Parathyroid adenoma (tissue), 2 donors: Measurements from ENCODE around the gene SLC26A2.

Experiments
- H2AFZ ChIP-seq: fragments of 300-600 bp; sonication (generic); one replicate; pipeline ENCODE4 v1.7.0; 2017; ENCODE audit warnings: antibody characterized with exemption, mild to moderate bottlenecking
- H3K27ac ChIP-seq: fragments of 300-600 bp; sonication (generic); one replicate; pipeline ENCODE4 v1.7.0; 2017
- H3K27me3 ChIP-seq: fragments of 300-600 bp; sonication (generic); one replicate; pipeline ENCODE4 v1.7.0; 2017; ENCODE audit warnings: low read length; ENCODE audit not compliant: control insufficient read depth, insufficient read depth
- H3K36me3 ChIP-seq: fragments of 300-600 bp; sonication (generic); one replicate; pipeline ENCODE4 v1.7.0; 2017; ENCODE audit warnings: low read length; ENCODE audit not compliant: control insufficient read depth, insufficient read depth
- H3K4me1 ChIP-seq: fragments of 300-600 bp; sonication (generic); one replicate; pipeline ENCODE4 v1.7.0; 2017; ENCODE audit warnings: control low read depth
- H3K4me2 ChIP-seq: fragments of 300-600 bp; sonication (generic); one replicate; pipeline ENCODE4 v1.7.0; 2017; ENCODE audit warnings: low read length
- H3K4me3 ChIP-seq: fragments of 300-600 bp; sonication (generic); one replicate; pipeline ENCODE4 v1.7.0; 2017; ENCODE audit warnings: low read depth, low read length
- H3K79me2 ChIP-seq: fragments of 300-600 bp; sonication (generic); one replicate; pipeline ENCODE4 v1.7.0; 2017; ENCODE audit warnings: control low read depth
- H3K9ac ChIP-seq: fragments of 300-600 bp; sonication (generic); one replicate; pipeline ENCODE4 v1.7.0; 2017; ENCODE audit warnings: mild to moderate bottlenecking
- H3K9me3 ChIP-seq: fragments of 300-600 bp; sonication (generic); one replicate; pipeline ENCODE4 v1.7.0; 2017; ENCODE audit warnings: low read length; ENCODE audit not compliant: control insufficient read depth
- CTCF ChIP-seq: fragments of 300-600 bp; sonication (generic); IDR thresholded peaks from one replicate; pipeline ENCODE4 v1.7.0; 2017; ENCODE audit warnings: antibody characterized with exemption, mild to moderate bottlenecking
- donor health status: primary hyperparathyroidism.

SLC26A2 gene

GRCh38 chr5:149936700-149937091, 23.9 kb upstream of the SLC26A2 start:
- Histone ChIP-seq H3K4me3 (no peak overlapping the region), H3K27ac (no peak overlapping the region), H3K4me2 (no peak overlapping the region), H3K36me3 (no peaks in the 10 kb centered on the region), H3K27me3 (no peaks in the 10 kb centered on the region), H3K9me3 (no peaks in the 10 kb centered on the region), H3K79me2 (no peaks in the 10 kb centered on the region), H3K9ac (no peak overlapping the region), H3K4me1 (peaks cover 10% of the 10 kb centered on the region), H2AFZ (no peak overlapping the region)
- TF ChIP-seq CTCF = no peak

- no peak overlapping the region for H2AFZ ChIP-seq
- no peak overlapping the region for H3K4me3 ChIP-seq
- no peak for TF ChIP-seq CTCF
- no peak overlapping the region for H3K9ac ChIP-seq
- H3K9me3 ChIP-seq = no peaks in the 10 kb centered on the region
- no peak overlapping the region for H3K27ac ChIP-seq
- H3K4me2 ChIP-seq = no peak overlapping the region
- H3K79me2 ChIP-seq = no peaks in the 10 kb centered on the region
- H3K36me3 ChIP-seq = no peaks in the 10 kb centered on the region
- H3K27me3 ChIP-seq = no peaks in the 10 kb centered on the region
- peaks cover 10% of the 10 kb centered on the region for H3K4me1 ChIP-seq
Measured at GRCh38 chr5:149937610-149938009, 22.9 kb upstream of the SLC26A2 start.

- H3K9ac ChIP-seq = no peak overlapping the region
- no peak overlapping the region for H3K27ac ChIP-seq
Measured at GRCh38 chr5:149938279-149938678, 22.3 kb upstream of the SLC26A2 start.

GRCh38 chr5:149938791-149939358, 21.7 kb upstream of the SLC26A2 start:
- Histone ChIP-seq H3K36me3 (no peaks in the 10 kb centered on the region), H3K4me2 (no peak overlapping the region), H3K9me3 (no peaks in the 10 kb centered on the region), H2AFZ (no peak overlapping the region), H3K27me3 (no peaks in the 10 kb centered on the region), H3K27ac (no peak overlapping the region), H3K9ac (no peak overlapping the region), H3K79me2 (no peaks in the 10 kb centered on the region), H3K4me1 (peaks cover 10% of the 10 kb centered on the region), H3K4me3 (no peak overlapping the region)
- TF ChIP-seq CTCF = no peak

More at GRCh38 chr5:149938279-149938678, 22.3 kb upstream of the SLC26A2 start:
- H3K36me3 ChIP-seq = no peaks in the 10 kb centered on the region
- H3K4me1 ChIP-seq = peaks cover 10% of the 10 kb centered on the region
- H2AFZ ChIP-seq = no peak overlapping the region
- H3K9me3 ChIP-seq = no peaks in the 10 kb centered on the region
- H3K79me2 ChIP-seq = no peaks in the 10 kb centered on the region
- no peaks in the 10 kb centered on the region for H3K27me3 ChIP-seq
- TF ChIP-seq CTCF = no peak
- H3K4me2 ChIP-seq = no peak overlapping the region
- H3K4me3 ChIP-seq = no peak overlapping the region

- no peaks in the 10 kb centered on the region for H3K79me2 ChIP-seq
- H2AFZ ChIP-seq = no peak overlapping the region
- peaks cover 10% of the 10 kb centered on the region for H3K4me1 ChIP-seq
- H3K4me3 ChIP-seq = no peak overlapping the region
- no peak overlapping the region for H3K27ac ChIP-seq
- H3K9ac ChIP-seq = no peak overlapping the region
- H3K36me3 ChIP-seq = no peaks in the 10 kb centered on the region
- H3K4me2 ChIP-seq = peak overlapping the region; percentile 10
- H3K27me3 ChIP-seq = no peaks in the 10 kb centered on the region
- H3K9me3 ChIP-seq = no peaks in the 10 kb centered on the region
- TF ChIP-seq CTCF = no peak
Measured at GRCh38 chr5:149939546-149939945, 21.0 kb upstream of the SLC26A2 start.
